IPS-18a (cell line): ENCODE measurements around the gene MAP1B.

Experiments used
- H3K27ac ChIP-seq: one replicate; pipeline ENCODE4 v1.5.1; 2013; ENCODE audit warnings: low read length
- H3K27me3 ChIP-seq: one replicate; pipeline ENCODE4 v1.6.1; 2013; ENCODE audit warnings: mild to moderate bottlenecking, low read length; ENCODE audit not compliant: control insufficient read depth, insufficient read depth
- H3K36me3 ChIP-seq: one replicate; pipeline ENCODE4 v1.6.1; 2013; ENCODE audit warnings: low read depth, low read length; ENCODE audit not compliant: control insufficient read depth
- H3K4me1 ChIP-seq: one replicate; pipeline ENCODE4 v1.6.1; 2013; ENCODE audit warnings: low read depth, low read length; ENCODE audit not compliant: control insufficient read depth
- H3K4me3 ChIP-seq: one replicate; pipeline ENCODE4 v1.5.1; 2013; ENCODE audit warnings: low read length
- H3K9ac ChIP-seq: one replicate; pipeline ENCODE4 v1.6.1; 2013; ENCODE audit warnings: mild to moderate bottlenecking, low read length, moderate library complexity
- H3K9me3 ChIP-seq: one replicate; pipeline ENCODE4 v1.6.1; 2013; ENCODE audit warnings: low read depth, low read length; ENCODE audit not compliant: control insufficient read depth

Gene MAP1B

DNA sequence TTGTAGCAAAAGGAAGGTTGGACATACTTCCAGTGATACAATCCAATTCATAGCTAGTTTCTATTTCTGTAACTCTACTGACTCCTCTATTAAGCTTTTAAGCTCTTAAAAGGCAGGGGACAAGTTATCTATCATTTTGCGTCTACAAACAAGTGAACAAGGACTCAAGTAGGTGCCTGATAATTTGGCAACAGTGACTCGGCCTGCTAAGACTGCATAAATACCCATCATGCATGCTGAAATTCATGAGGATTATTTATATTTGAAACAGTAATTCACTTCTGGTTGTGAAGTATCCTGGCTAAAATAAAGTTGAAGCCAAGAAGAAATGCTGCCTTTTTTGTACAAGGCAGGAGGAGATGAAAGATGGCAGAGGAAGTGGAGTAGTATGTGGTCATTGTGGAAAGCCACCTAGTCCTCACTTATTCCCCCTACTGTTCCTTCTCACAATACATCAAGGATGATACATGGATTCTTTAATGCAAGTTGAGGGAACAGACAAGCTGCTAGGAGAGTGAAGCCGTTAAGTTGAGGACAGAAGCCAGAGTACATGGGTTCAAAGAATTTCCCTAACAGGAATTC lies 138.8 kb downstream of the MAP1B start:
- H3K4me3 ChIP-seq, result no peak overlapping the region
- no peaks in the 10 kb centered on the region for H3K36me3 ChIP-seq
- no peaks in the 10 kb centered on the region for H3K9me3 ChIP-seq
- no peaks in the 10 kb centered on the region for H3K27me3 ChIP-seq
- H3K4me1 ChIP-seq, result peaks cover 41% of the 10 kb centered on the region
- no peak overlapping the region for H3K27ac ChIP-seq
- H3K9ac ChIP-seq, result no peak overlapping the region

DNA sequence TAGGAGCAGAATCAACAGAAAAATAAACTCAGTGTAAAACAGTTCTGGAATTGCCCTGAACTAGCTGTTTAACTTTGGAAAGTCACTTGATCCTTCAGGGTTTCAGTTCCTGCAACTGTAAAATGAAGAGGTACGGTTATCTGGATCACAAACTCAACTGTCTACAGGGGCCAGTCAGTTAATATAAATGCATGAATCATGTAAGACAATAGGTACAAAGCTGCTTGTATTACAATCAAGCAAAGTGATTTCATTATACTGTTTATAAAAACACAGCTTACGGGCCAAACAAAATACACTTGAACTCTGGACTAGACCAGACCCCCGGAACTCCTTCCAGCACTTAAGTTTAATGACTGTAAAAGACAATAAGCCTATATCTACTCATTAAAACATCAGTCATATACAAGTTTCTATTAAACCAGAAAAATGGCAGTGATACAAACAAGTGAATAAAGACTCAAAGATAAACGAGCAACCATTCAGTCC lies 139.7 kb downstream of the MAP1B start:
- H3K27me3 ChIP-seq, result no peaks in the 10 kb centered on the region
- H3K4me3 ChIP-seq, result no peak overlapping the region
- H3K36me3 ChIP-seq, result no peaks in the 10 kb centered on the region
- H3K9me3 ChIP-seq, result no peaks in the 10 kb centered on the region
- peaks cover 33% of the 10 kb centered on the region for H3K4me1 ChIP-seq
- no peak overlapping the region for H3K9ac ChIP-seq
- H3K27ac ChIP-seq, result no peak overlapping the region

DNA sequence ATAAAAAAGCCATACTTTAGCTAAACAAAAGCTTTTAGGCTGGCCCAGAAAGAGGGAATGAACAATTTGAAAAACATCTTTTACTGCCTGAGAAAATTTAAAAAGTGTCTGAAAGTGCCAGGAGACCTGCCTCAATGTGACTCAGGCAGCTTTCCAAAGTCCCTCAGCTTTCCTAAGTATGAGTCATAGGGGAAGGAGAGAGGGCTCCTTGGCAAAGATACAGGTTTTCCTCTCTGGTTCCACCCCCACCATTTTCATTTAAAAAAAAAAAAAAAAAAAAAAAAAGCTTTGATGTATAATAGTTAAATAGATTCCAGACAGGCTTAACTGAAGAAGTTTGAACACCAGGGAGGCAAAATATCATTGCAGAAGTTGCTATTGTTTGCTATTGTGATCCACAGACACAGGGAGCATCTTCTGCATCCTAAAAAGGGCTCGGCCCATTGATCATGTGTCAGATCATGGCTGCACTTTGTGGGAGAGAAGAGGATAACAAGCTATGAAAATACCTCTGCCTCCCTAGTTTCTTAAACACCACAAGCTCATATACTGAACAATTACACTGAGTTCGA lies 141.2 kb downstream of the MAP1B start:
- Histone ChIP-seq H3K27me3 (no peaks in the 10 kb centered on the region), H3K4me1 (peaks cover 21% of the 10 kb centered on the region), H3K36me3 (no peaks in the 10 kb centered on the region), H3K27ac (no peak overlapping the region), H3K9me3 (no peaks in the 10 kb centered on the region), H3K9ac (no peak overlapping the region), H3K4me3 (no peak overlapping the region)

GRCh38 chr5:72251386-72251785 lies 144.1 kb downstream of the MAP1B start:
- Histone ChIP-seq H3K4me1 (peaks cover 8% of the 10 kb centered on the region), H3K9me3 (no peaks in the 10 kb centered on the region), H3K36me3 (no peaks in the 10 kb centered on the region), H3K27ac (no peak overlapping the region), H3K9ac (no peak overlapping the region), H3K27me3 (no peaks in the 10 kb centered on the region), H3K4me3 (no peak overlapping the region)

DNA sequence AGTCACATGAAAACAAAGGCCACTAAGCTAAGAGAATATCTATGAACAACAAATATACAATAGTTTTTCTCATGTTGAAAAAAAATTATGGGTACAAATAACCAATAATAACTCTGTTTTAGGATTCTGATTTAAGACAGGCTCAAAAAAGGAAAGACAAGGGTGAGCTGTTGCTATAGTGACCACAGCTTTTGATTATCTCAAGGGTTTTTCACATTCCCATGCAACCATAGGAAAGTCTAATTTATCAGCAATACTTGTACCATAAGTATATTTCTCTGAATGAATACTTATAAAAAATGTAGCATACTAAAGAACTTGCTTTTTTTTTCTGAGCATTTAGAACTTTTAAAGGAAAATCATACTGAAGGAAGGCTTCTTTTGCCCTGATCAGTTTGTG lies 144.7 kb downstream of the MAP1B start:
- Histone ChIP-seq H3K27ac (no peak overlapping the region), H3K4me3 (no peak overlapping the region), H3K9ac (no peak overlapping the region), H3K27me3 (no peaks in the 10 kb centered on the region), H3K4me1 (peaks cover 8% of the 10 kb centered on the region), H3K36me3 (no peaks in the 10 kb centered on the region), H3K9me3 (no peaks in the 10 kb centered on the region)

GRCh38 chr5:72252574-72253155 lies 145.4 kb downstream of the MAP1B start:
- Histone ChIP-seq H3K4me1 (peaks cover 8% of the 10 kb centered on the region), H3K27ac (no peak overlapping the region), H3K9ac (no peak overlapping the region), H3K4me3 (no peak overlapping the region), H3K36me3 (no peaks in the 10 kb centered on the region), H3K27me3 (no peaks in the 10 kb centered on the region), H3K9me3 (no peaks in the 10 kb centered on the region)

DNA sequence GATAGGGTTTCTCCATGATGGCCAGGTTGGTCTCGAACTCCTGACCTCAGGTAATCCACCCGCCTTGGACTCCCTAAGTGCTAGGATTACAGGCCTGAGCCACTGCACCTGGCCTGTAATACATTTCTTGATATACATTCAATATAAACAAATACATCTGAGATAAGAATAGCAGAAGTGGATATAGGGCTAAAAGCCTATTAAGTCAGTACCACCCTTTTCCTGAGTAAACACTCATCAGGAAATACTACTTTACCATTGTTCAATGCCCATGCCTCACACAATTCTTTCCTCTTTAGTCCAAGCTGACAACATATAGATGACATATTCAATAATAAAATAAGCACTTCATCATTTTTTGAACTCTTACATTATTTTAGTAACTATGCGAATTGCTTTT lies 148.0 kb downstream of the MAP1B start:
- no peaks in the 10 kb centered on the region for H3K4me1 ChIP-seq
- no peaks in the 10 kb centered on the region for H3K9me3 ChIP-seq
- H3K27me3 ChIP-seq, result no peaks in the 10 kb centered on the region
- no peaks in the 10 kb centered on the region for H3K36me3 ChIP-seq
- H3K27ac ChIP-seq, result no peak overlapping the region
- H3K4me3 ChIP-seq, result no peak overlapping the region
- no peak overlapping the region for H3K9ac ChIP-seq

DNA sequence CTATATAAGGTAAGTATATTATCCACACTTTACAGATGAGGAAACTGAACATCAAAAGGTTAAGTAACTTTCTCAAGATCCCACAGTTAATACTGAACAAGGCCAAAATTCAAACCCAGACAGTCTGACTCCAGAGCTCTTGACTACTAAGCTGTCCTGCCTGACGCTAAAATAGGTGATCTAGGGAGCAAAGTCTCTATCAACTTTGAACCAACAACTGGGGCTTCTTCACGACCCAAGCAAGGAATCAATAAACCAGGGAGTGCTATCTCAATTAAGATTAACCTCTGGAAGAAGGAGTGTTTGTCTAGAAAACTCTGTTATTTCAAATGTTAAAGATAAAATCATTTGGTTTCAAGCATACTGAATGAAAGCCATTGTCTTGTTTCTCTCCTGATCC lies 148.4 kb downstream of the MAP1B start:
- no peaks in the 10 kb centered on the region for H3K36me3 ChIP-seq
- no peak overlapping the region for H3K9ac ChIP-seq
- H3K4me3 ChIP-seq, result no peak overlapping the region
- no peak overlapping the region for H3K27ac ChIP-seq
- no peaks in the 10 kb centered on the region for H3K9me3 ChIP-seq
- H3K27me3 ChIP-seq, result no peaks in the 10 kb centered on the region
- no peaks in the 10 kb centered on the region for H3K4me1 ChIP-seq

- no peaks in the 10 kb centered on the region for H3K9me3 ChIP-seq
- H3K9ac ChIP-seq, result no peak overlapping the region
- no peak overlapping the region for H3K4me3 ChIP-seq
- no peak overlapping the region for H3K27ac ChIP-seq
- no peaks in the 10 kb centered on the region for H3K27me3 ChIP-seq
- H3K36me3 ChIP-seq, result no peaks in the 10 kb centered on the region
- H3K4me1 ChIP-seq, result no peaks in the 10 kb centered on the region
Measured at GRCh38 chr5:72256536-72256935, 149.3 kb downstream of the MAP1B start.
